ENCODE data around the gene CHRNB2.

- TF ChIP-seq CBX8 (IDR thresholded peaks at IDR 0.05; ENCODE audit: borderline replicate concordance, low read depth, low read length), result no peak
- TF ChIP-seq, protein P1, sequence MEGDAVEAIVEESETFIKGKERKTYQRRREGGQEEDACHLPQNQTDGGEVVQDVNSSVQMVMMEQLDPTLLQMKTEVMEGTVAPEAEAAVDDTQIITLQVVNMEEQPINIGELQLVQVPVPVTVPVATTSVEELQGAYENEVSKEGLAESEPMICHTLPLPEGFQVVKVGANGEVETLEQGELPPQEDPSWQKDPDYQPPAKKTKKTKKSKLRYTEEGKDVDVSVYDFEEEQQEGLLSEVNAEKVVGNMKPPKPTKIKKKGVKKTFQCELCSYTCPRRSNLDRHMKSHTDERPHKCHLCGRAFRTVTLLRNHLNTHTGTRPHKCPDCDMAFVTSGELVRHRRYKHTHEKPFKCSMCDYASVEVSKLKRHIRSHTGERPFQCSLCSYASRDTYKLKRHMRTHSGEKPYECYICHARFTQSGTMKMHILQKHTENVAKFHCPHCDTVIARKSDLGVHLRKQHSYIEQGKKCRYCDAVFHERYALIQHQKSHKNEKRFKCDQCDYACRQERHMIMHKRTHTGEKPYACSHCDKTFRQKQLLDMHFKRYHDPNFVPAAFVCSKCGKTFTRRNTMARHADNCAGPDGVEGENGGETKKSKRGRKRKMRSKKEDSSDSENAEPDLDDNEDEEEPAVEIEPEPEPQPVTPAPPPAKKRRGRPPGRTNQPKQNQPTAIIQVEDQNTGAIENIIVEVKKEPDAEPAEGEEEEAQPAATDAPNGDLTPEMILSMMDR (IDR thresholded peaks at IDR 0.05; ENCODE audit: control extremely low read depth in 1 of 3, insufficient read depth in 1 of 3, low read depth in 1 of 3, low read length in 3 of 3), result no peak
- no peak for TF ChIP-seq KDM1A (IDR thresholded peaks at IDR 0.05; ENCODE audit: borderline replicate concordance, low read length)
- no peak for TF ChIP-seq CREB1 (IDR thresholded peaks at IDR 0.05)
- no peak for TF ChIP-seq POLR2A (IDR thresholded peaks at IDR 0.05; ENCODE audit: control extremely low read depth in 1 of 2, low read depth in 2 of 2, low read length in 2 of 2)
- TF ChIP-seq SIN3A (conservative IDR thresholded peaks at IDR 0.05 in 1 of 2, IDR thresholded peaks at IDR 0.05 in 1 of 2; ENCODE audit: low read depth in 1 of 2, low read length in 2 of 2), result no peak
- TF ChIP-seq EZH2 (IDR thresholded peaks at IDR 0.05; ENCODE audit: low read depth, low read length, severe bottlenecking), result no peak
- TF ChIP-seq GABPA (IDR thresholded peaks at IDR 0.05; ENCODE audit: borderline replicate concordance, insufficient read depth, low read length), result no peak
- TF ChIP-seq MAX (IDR thresholded peaks at IDR 0.05), result no peak
Measured at GRCh38 chr1:154595621-154596020, 28.0 kb downstream of the CHRNB2 start.

Data from H1 (cell line).